GM13977 (cell line): Measurements from ENCODE around the gene CREBBP.
"Not testable (repeated sequence)": the region's sequence is repeated elsewhere in the genome, so short reads cannot be mapped to it uniquely, and the experiment has no call there.

Experiments used
- DNase-seq: peaks from one replicate; pipeline ENCODE4 v3.0.0; 2012; ENCODE audit warnings: low spot score
- CTCF ChIP-seq: IDR thresholded peaks from 2 replicates; pipeline ENCODE4 v1.5.1; 2012; ENCODE audit warnings: mild to moderate bottlenecking, control low read depth; ENCODE audit not compliant: insufficient read depth; ENCODE audit errors: extremely low read depth, missing control alignments
- in situ Hi-C: fragments of 300-500 bp; cut with MboI; formaldehyde crosslinking; loops from one replicate; pipeline ENCODE4 v1.12.0; 2022; ENCODE audit warnings: low sequenced_read_pairs, low pct_unique_long_range_greater_than_20kb, mixed read lengths, inconsistent platforms; ENCODE audit not compliant: unreplicated experiment

The CREBBP gene

DNA sequence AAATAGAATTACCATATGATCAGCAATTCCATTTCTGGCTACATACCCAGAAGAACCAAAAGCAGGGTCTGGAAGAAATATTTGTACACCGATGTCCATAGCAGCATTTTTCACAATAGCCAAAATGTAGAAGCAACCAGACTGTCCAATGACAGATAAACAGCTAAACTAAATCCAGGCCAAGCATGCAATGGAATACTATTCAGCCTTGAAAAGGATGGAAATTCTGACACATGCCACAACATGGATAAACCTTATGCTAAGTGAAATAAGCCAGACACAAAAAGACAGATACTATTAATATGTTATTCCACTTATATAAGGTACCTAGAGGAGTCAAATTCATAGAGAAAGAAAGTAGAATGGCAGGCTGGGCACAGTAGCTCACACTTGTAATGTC lies 25.9 kb upstream of the CREBBP start:
- in situ Hi-C loops = no loop called here
- DNase-seq = no peak
- no peak for TF ChIP-seq CTCF

GRCh38 chr16:3904875-3905274 lies 24.4 kb upstream of the CREBBP start:
- no peak for TF ChIP-seq CTCF
- in situ Hi-C loops = no loop called here
- DNase-seq = no peak

DNA sequence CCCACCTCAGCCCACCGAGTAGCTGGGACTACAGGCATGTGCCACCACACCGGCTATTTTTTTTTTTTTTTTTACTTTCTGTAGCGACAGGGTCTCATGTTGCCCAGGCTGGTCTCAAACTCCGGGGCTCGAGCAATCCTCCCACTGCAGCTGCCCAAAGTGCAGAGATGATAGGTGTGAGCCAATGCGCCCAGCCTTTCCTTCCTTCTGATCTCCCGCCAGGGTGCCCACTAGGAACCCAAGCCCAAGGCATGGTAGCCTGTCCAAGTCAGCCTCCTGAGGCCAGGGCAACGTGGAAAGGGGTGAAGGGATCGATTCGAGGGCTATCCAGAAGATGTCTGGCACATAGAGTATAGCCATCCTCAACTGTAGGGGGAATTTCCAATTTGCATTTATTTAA lies 9.6 kb upstream of the CREBBP start:
- DNase-seq = no peak
- TF ChIP-seq CTCF = no peak
- in situ Hi-C loops = loop anchor here (25.0 kb wide), 1 partner anchor 203 kb away; no protein-coding TSS in a partner anchor

DNA sequence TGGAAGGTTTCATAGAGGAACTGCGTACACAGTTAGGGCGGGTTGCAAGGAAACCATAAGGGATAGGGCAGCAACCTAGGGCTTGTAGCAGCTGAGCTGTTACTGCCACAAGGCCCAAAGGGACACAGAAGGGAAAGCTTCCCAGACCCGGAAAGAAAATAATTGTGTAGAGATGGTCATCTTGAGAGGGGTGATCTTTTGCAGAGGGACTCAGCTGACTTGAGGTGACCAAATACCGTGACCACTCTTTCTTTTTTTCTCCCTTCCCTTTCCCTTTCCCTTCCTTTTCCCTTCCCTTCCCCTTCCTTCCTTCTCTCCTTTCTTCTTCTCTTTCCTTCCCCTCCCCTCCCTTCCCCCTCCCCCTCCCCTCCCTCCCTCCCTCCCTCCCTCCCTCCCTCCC lies 8.5 kb upstream of the CREBBP start:
- DNase-seq = no peak
- TF ChIP-seq CTCF = no peak
- in situ Hi-C loops = loop anchor here (25.0 kb wide), 1 partner anchor 202 kb away; no protein-coding TSS in a partner anchor

GRCh38 chr16:3885999-3886398 lies 5.5 kb upstream of the CREBBP start:
- DNase-seq = not testable (repeated sequence)
- in situ Hi-C loops = loop anchor here (25.0 kb wide), 1 partner anchor 199 kb away; no protein-coding TSS in a partner anchor

- no peak for TF ChIP-seq CTCF
- in situ Hi-C loops = loop anchor here (25.0 kb wide), 1 partner anchor 197 kb away; no protein-coding TSS in a partner anchor
- DNase-seq = no peak
These were observed 3.9 kb upstream of the CREBBP start for GRCh38 chr16:3884398-3884797.

- in situ Hi-C loops = loop anchor here (25.0 kb wide), 1 partner anchor 195 kb away; no protein-coding TSS in a partner anchor
- TF ChIP-seq CTCF = no peak
- no peak for DNase-seq
These were observed 2.0 kb upstream of the CREBBP start for GRCh38 chr16:3882531-3882930.
